GM12878 (cell line): ENCODE measurements around the gene FOXF1.

Experiments used
- CHD2 ChIP-seq: IDR thresholded peaks from 2 replicates; pipeline ENCODE4 v1.6.1; 2011; ENCODE audit warnings: low read depth, low read length, improper control_type of control experiment, borderline replicate concordance
- EZH2 ChIP-seq: IDR thresholded peaks from 2 replicates; pipeline ENCODE4 v1.6.1; 2012; ENCODE audit warnings: low read depth, mild to moderate bottlenecking, control low read depth, inconsistent platforms, low read length, borderline replicate concordance; ENCODE audit not compliant: control insufficient read depth
- JUND ChIP-seq: IDR thresholded peaks from 2 replicates; pipeline ENCODE4 v1.6.1; 2012; ENCODE audit warnings: low read depth, mild to moderate bottlenecking, low read length, improper control_type of control experiment, moderate library complexity
- ZNF217 ChIP-seq: fragments of 450-650 bp; IDR thresholded peaks from 2 replicates; pipeline ENCODE4 v1.6.1; 2017; ENCODE audit warnings: antibody characterized with exemption, mild to moderate bottlenecking
- TF ChIP-seq, protein P1 (sequence below), 3 experiments: IDR thresholded peaks in 2 of 3; conservative IDR thresholded peaks in 1 of 3; 2 replicates each; pipeline ENCODE4 v1.5.1; 2011; ENCODE audit warnings: low read depth in 3 of 3, low read length in 3 of 3, mild to moderate bottlenecking in 3 of 3, control low read depth in 2 of 3, moderate library complexity in 2 of 3, inconsistent platforms in 1 of 3, mixed read lengths in 1 of 3; ENCODE audit not compliant: control insufficient read depth in 2 of 3, insufficient read depth in 1 of 3; ENCODE audit errors: extremely low read depth in 1 of 3

- TF ChIP-seq, protein P1, sequence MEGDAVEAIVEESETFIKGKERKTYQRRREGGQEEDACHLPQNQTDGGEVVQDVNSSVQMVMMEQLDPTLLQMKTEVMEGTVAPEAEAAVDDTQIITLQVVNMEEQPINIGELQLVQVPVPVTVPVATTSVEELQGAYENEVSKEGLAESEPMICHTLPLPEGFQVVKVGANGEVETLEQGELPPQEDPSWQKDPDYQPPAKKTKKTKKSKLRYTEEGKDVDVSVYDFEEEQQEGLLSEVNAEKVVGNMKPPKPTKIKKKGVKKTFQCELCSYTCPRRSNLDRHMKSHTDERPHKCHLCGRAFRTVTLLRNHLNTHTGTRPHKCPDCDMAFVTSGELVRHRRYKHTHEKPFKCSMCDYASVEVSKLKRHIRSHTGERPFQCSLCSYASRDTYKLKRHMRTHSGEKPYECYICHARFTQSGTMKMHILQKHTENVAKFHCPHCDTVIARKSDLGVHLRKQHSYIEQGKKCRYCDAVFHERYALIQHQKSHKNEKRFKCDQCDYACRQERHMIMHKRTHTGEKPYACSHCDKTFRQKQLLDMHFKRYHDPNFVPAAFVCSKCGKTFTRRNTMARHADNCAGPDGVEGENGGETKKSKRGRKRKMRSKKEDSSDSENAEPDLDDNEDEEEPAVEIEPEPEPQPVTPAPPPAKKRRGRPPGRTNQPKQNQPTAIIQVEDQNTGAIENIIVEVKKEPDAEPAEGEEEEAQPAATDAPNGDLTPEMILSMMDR (IDR thresholded peaks at IDR 0.05 in 2 of 3, conservative IDR thresholded peaks at IDR 0.05 in 1 of 3; ENCODE audit: control insufficient read depth in 2 of 3, extremely low read depth in 1 of 3, insufficient read depth in 1 of 3, low read depth in 3 of 3, low read length in 3 of 3), result no peak
- TF ChIP-seq ZNF217 (no peak), CHD2 (no peak), JUND (no peak), EZH2 (no peak)
Observed at GRCh38 chr16:86546638-86547013, 36.3 kb downstream of the FOXF1 start.
